Ovary (tissue), 3 donors: Measurements from ENCODE around the gene OTOS.

ENCODE experiments used
- CTCF ChIP-seq, 3 donors: fragments of 450-650 bp in 2 of 3; fragments of 200-600 bp in 1 of 3; IDR thresholded peaks; one replicate each; pipeline versions ENCODE4 v1.5.1 to v1.8.0; 2016 to 2022; ENCODE audit warnings: antibody characterized with exemption in 3 of 3, mild to moderate bottlenecking in 1 of 3
- EP300 ChIP-seq: sonication (generic); formaldehyde crosslinking; IDR thresholded peaks from one replicate; pipeline ENCODE4 v1.6.1; 2017; ENCODE audit warnings: antibody characterized with exemption
- donor health status: DM: no; HTN: no; CAD: no.

GRCh38 chr2:240124651-240125030 is 15.8 kb downstream of the OTOS start:
- TF ChIP-seq EP300 (no peak), CTCF (IDR thresholded peaks at IDR 0.05) (no peak)
